Measurements from ENCODE around the gene ATP10B. TPM values are rescaled to one million over a fixed set of nuclear protein-coding genes. Genes with fewer than 3 reads are reported as not detected.

The ATP10B gene
- polyA plus RNA-seq, 1 donor from 2014 or later = 1.9 TPM

GRCh38 chr5:160843240-160843639, 8.8 kb downstream of the ATP10B start:
- H3K4me2 ChIP-seq (ENCODE audit: low read length) = no peak overlapping the region
- peaks cover 5% of the 10 kb centered on the region for H3F3A ChIP-seq (ENCODE audit: insufficient read depth, low read length, poor library complexity, severe bottlenecking)
- H3K9ac ChIP-seq (ENCODE audit: low read length) = no peak overlapping the region
- TF ChIP-seq CTCF (IDR thresholded peaks at IDR 0.05; ENCODE audit: poor library complexity, severe bottlenecking) = no peak
- no peak for TF ChIP-seq TAF1 (IDR thresholded peaks at IDR 0.05; ENCODE audit: low read depth)
- TF ChIP-seq EZH2 (IDR thresholded peaks at IDR 0.05; ENCODE audit: borderline replicate concordance, insufficient read depth, low read length, poor library complexity, severe bottlenecking) = no peak
- no peak for TF ChIP-seq POLR2AphosphoS5 (IDR thresholded peaks at IDR 0.05)
- TF ChIP-seq RAD21 (conservative IDR thresholded peaks at IDR 0.05) = no peak
- TF ChIP-seq REST (IDR thresholded peaks at IDR 0.05; ENCODE audit: borderline replicate concordance) = no peak
- no peak for TF ChIP-seq SMC3 (conservative IDR thresholded peaks at IDR 0.05; ENCODE audit: poor library complexity)
- no peak for TF ChIP-seq EP300 (conservative IDR thresholded peaks at IDR 0.05; ENCODE audit: poor library complexity, severe bottlenecking)
- TF ChIP-seq MXI1 (conservative IDR thresholded peaks at IDR 0.05; ENCODE audit: poor library complexity, severe bottlenecking) = no peak
- no peak overlapping the region for H3K27ac ChIP-seq (ENCODE audit: low read length)
- H3K27me3 ChIP-seq (ENCODE audit: insufficient read depth, low read depth, low read length) = no peaks in the 10 kb centered on the region
- H4K20me1 ChIP-seq (ENCODE audit: insufficient read depth) = no peaks in the 10 kb centered on the region
- H3K4me3 ChIP-seq (ENCODE audit: low read length) = no peak overlapping the region
- no peaks in the 10 kb centered on the region for H3K79me2 ChIP-seq (replicated peaks; ENCODE audit: insufficient read depth, low read length)
- no peak overlapping the region for H2AFZ ChIP-seq (ENCODE audit: low read depth, low read length)
- H3K36me3 ChIP-seq (ENCODE audit: insufficient read depth, low read length) = no peaks in the 10 kb centered on the region
- H3K9me3 ChIP-seq (ENCODE audit: low read length) = no peaks in the 10 kb centered on the region
- H3K9me2 ChIP-seq (ENCODE audit: insufficient read depth, low read length) = no peaks in the 10 kb centered on the region

DNA sequence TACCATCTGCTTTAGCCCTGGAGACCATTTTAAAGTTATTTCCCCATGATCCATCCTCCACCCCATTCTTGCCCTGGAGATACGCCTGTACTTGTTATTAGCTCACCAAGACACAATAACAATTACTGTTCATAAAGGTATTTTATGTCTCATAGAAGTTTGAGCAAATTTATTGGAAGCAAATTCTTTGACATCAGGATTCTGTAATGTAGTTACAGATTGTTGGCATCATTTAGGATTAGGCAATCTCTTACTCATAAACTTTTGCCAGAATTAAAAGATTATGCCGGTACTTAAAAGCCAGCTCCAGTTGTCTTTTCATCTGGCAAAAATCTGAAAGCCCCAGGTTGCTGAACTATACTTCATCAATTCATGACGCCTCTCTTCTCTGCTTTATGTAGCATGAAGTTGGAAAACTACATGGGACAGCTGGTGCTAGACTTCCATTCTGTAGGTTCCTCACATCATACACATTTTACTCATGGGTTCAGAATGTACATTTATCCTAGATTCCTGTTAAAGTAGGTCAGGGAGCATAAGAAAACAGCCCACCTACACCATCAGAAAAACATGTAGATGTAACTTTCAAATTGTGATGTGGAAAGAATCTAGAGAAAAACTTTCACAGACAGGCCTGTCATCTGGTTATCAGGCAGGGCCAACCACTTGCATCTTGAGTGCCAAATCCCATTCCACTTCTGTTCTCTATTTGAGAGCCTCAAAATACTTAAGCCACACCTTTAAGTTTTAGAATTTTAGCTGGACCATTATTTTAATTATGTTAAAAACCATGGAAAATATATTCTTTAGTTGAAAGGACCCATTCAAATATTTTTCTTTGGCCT, 14.0 kb downstream of the ATP10B start:
- no peak overlapping the region for H3K9ac ChIP-seq (ENCODE audit: low read length)
- H3K4me2 ChIP-seq (ENCODE audit: low read length) = no peak overlapping the region
- H3F3A ChIP-seq (ENCODE audit: insufficient read depth, low read length, poor library complexity, severe bottlenecking) = no peaks in the 10 kb centered on the region
- no peaks in the 10 kb centered on the region for H3K79me2 ChIP-seq (replicated peaks; ENCODE audit: insufficient read depth, low read length)
- no peaks in the 10 kb centered on the region for H3K9me3 ChIP-seq (ENCODE audit: low read length)
- H2AFZ ChIP-seq (ENCODE audit: low read depth, low read length) = no peak overlapping the region
- TF ChIP-seq REST (IDR thresholded peaks at IDR 0.05; ENCODE audit: borderline replicate concordance) = no peak
- H4K20me1 ChIP-seq (ENCODE audit: insufficient read depth) = no peaks in the 10 kb centered on the region
- no peak overlapping the region for H3K27ac ChIP-seq (ENCODE audit: low read length)
- H3K27me3 ChIP-seq (ENCODE audit: insufficient read depth, low read depth, low read length) = no peaks in the 10 kb centered on the region
- H3K9me2 ChIP-seq (ENCODE audit: insufficient read depth, low read length) = no peaks in the 10 kb centered on the region
- H3K4me3 ChIP-seq (ENCODE audit: low read length) = no peak overlapping the region
- H3K36me3 ChIP-seq (ENCODE audit: insufficient read depth, low read length) = no peaks in the 10 kb centered on the region

All from neural cell (in vitro differentiated cells).